PFSK-1 (cell line): ENCODE measurements around the gene PPP2R5C.

Experiments
- FOXP2 ChIP-seq: optimal IDR thresholded peaks from 2 replicates; pipeline ENCODE3; 2011; ENCODE audit warnings: borderline replicate concordance, control low read depth, inconsistent platforms; ENCODE audit not compliant: insufficient read depth; ENCODE audit errors: extremely low read length, extremely low read depth
- POLR2AphosphoS5 ChIP-seq: IDR thresholded peaks from 2 replicates; pipeline ENCODE4 v1.6.1; 2012; ENCODE audit warnings: low read depth, mild to moderate bottlenecking, control low read depth, low read length, moderate library complexity
- REST ChIP-seq, 2 experiments: IDR thresholded peaks; 2 replicates each; pipeline versions ENCODE4 v1.6.1 to v1.8.0; 2011 to 2012; ENCODE audit warnings: low read depth in 2 of 2, low read length in 2 of 2, control low read depth in 1 of 2, inconsistent platforms in 1 of 2, mild to moderate bottlenecking in 1 of 2, moderate library complexity in 1 of 2; ENCODE audit not compliant: insufficient read depth in 1 of 2
- SIN3A ChIP-seq: IDR thresholded peaks from 2 replicates; pipeline ENCODE4 v1.6.1; 2012; ENCODE audit warnings: mild to moderate bottlenecking, low read length, moderate library complexity, borderline replicate concordance; ENCODE audit not compliant: insufficient read depth
- TAF1 ChIP-seq: IDR thresholded peaks from 2 replicates; pipeline ENCODE4 v1.6.1; 2012; ENCODE audit warnings: low read length, control low read depth, borderline replicate concordance; ENCODE audit not compliant: insufficient read depth

Gene PPP2R5C

GRCh38 chr14:101968186-101968585, 206.7 kb downstream of the PPP2R5C start:
- TF ChIP-seq FOXP2: no peak
- TF ChIP-seq TAF1: no peak
- TF ChIP-seq REST (IDR thresholded peaks at IDR 0.05; ENCODE audit: insufficient read depth in 1 of 2, low read depth in 2 of 2, low read length in 2 of 2): no peak

- no peak for TF ChIP-seq FOXP2
These were observed 208.0 kb downstream of the PPP2R5C start for GRCh38 chr14:101969481-101969880.

GRCh38 chr14:101970830-101971400, 209.4 kb downstream of the PPP2R5C start:
- TF ChIP-seq REST (IDR thresholded peaks at IDR 0.05; ENCODE audit: insufficient read depth in 1 of 2, low read depth in 2 of 2, low read length in 2 of 2) (no peak), POLR2AphosphoS5 (no peak), SIN3A (no peak), FOXP2 (no peak), TAF1 (no peak)

- peak; percentile 56 for TF ChIP-seq FOXP2
- TF ChIP-seq POLR2AphosphoS5: no peak
These were observed 210.8 kb downstream of the PPP2R5C start for GRCh38 chr14:101972126-101972866.

GRCh38 chr14:101973356-101973755, 211.8 kb downstream of the PPP2R5C start:
- TF ChIP-seq POLR2AphosphoS5: no peak
- no peak for TF ChIP-seq TAF1
- TF ChIP-seq FOXP2: no peak
- no peak for TF ChIP-seq SIN3A
- TF ChIP-seq REST (IDR thresholded peaks at IDR 0.05; ENCODE audit: insufficient read depth in 1 of 2, low read depth in 2 of 2, low read length in 2 of 2): no peak

GRCh38 chr14:101975231-101975630, 213.7 kb downstream of the PPP2R5C start:
- TF ChIP-seq SIN3A (no peak), FOXP2 (no peak), TAF1 (no peak), POLR2AphosphoS5 (no peak), REST (IDR thresholded peaks at IDR 0.05; ENCODE audit: insufficient read depth in 1 of 2, low read depth in 2 of 2, low read length in 2 of 2) (no peak)
